Keratinocyte (primary cell): ENCODE measurements around the gene ACP2.

ENCODE experiments used
- CTCF ChIP-seq, 3 experiments: IDR thresholded peaks in 1 of 3; conservative IDR thresholded peaks in 1 of 3; optimal IDR thresholded peaks in 1 of 3; 2 replicates in 2 of 3; 3 replicates in 1 of 3; pipeline versions ENCODE3 to v1.5.1; 2011; ENCODE audit warnings: low read length in 3 of 3, mild to moderate bottlenecking in 3 of 3, moderate library complexity in 2 of 3, control low read depth in 1 of 3, inconsistent platforms in 1 of 3; ENCODE audit not compliant: insufficient read depth in 2 of 3; ENCODE audit errors: extremely low read depth in 1 of 3
- EZH2 ChIP-seq: IDR thresholded peaks from one replicate; pipeline ENCODE4 v1.6.1; 2012; ENCODE audit warnings: inconsistent platforms, mild to moderate bottlenecking, low read length, moderate library complexity

- TF ChIP-seq CTCF (optimal IDR thresholded peaks at IDR 0.05 in 1 of 3, IDR thresholded peaks at IDR 0.05 in 1 of 3, conservative IDR thresholded peaks at IDR 0.05 in 1 of 3; ENCODE audit: extremely low read depth in 1 of 3, insufficient read depth in 2 of 3, low read length in 3 of 3), result no peak
- TF ChIP-seq EZH2, result no peak
Measured at GRCh38 chr11:47248304-47248663, 330 bp downstream of the ACP2 start.
